GM06990 (cell line): ENCODE results near the gene MMP3.

Experiments
- DNase-seq: peaks from one replicate; pipeline ENCODE4 v3.0.0-alpha.2; 2011; ENCODE audit not compliant: insufficient read length; ENCODE audit errors: extremely low read depth
- H3K27me3 ChIP-seq: replicated peaks from 2 replicates; pipeline ENCODE4 v1.6.0; 2011; ENCODE audit warnings: low read length; ENCODE audit not compliant: control insufficient read depth, insufficient read depth
- H3K36me3 ChIP-seq: 2 replicates; pipeline ENCODE4 v1.5.1; 2011; ENCODE audit warnings: low read length; ENCODE audit not compliant: control insufficient read depth, insufficient read depth
- H3K4me3 ChIP-seq: replicated peaks from 2 replicates; pipeline ENCODE4 v1.5.1; 2011; ENCODE audit warnings: low read depth, mild to moderate bottlenecking, control low read depth, low read length
- CTCF ChIP-seq: IDR thresholded peaks from 2 replicates; pipeline ENCODE4 v1.5.1; 2011; ENCODE audit warnings: low read length, control low read depth, mild to moderate bottlenecking, inconsistent platforms; ENCODE audit not compliant: insufficient read depth, poor library complexity, severe bottlenecking

Gene MMP3

DNA sequence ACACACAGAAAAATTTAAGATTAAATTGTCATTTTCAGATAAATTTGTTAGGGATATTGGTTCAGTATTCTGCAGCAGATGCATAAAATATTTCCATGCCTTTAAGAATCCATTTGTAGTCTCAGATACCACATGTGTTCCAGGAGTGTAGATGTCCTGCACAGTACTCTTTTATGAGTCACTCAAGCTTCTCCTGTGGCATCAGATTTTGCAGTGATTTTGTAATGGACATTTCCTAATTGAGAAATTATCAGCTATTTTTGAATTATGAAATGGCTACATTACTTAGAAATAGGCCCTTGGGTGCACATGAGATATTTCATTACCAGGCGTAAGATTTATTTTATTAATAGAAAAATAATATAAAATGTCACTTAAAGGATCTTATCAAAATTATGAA is 18.9 kb downstream of the MMP3 start:
- no peaks in the 10 kb centered on the region; the same call in 1 of the 2 replicates for H3K27me3 ChIP-seq
- H3K36me3 ChIP-seq = no peaks in the 10 kb centered on the region
- no peak overlapping the region for H3K4me3 ChIP-seq
- DNase-seq = no peak
- TF ChIP-seq CTCF = no peak

DNA sequence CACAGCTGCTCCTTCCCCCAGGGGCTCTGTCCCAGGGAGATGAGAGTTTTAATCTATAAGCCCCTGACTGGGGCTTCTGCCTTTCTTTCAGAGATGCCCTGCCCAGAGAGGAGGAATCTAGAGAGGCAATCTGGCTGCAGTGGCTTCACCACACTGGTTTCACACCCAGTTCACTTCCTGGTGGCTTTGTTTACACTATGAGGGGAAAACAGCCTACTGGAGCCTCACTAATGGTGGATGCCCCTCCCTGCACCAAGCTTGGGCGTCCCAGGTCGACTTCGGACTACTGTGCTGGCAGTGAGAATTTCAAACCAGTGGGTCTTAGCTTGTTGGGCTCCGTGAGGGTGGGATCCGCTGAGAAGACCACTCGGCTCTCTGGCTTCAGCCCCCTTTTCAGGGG is 23.9 kb downstream of the MMP3 start:
- H3K4me3 ChIP-seq = no peak overlapping the region
- DNase-seq = no peak
- H3K36me3 ChIP-seq = no peaks in the 10 kb centered on the region
- H3K27me3 ChIP-seq = no peaks in the 10 kb centered on the region; the same call in 1 of the 2 replicates
- TF ChIP-seq CTCF = no peak

DNA sequence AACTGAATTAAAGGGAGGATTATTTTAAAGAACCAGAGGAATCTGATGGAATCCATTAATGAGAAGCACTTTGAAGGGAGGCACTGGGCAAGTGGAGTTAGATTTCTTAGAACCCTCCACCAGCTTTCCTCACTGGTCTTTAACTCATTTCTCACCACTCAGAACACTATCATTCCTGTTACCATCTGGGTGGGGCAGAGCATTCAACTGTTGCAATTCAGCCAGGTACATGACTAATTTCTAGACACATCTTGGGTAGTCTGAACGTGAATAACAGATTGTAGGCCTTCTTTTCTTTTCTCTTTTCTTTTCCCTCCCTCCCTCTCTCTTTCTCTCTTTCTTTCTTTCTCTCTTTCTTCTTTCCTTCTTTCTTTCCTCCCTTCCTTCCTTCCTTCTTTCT is 29.9 kb downstream of the MMP3 start:
- DNase-seq = no peak
- Histone ChIP-seq H3K36me3 (no peaks in the 10 kb centered on the region), H3K4me3 (no peak overlapping the region), H3K27me3 (no peaks in the 10 kb centered on the region)
- TF ChIP-seq CTCF = no peak

DNA sequence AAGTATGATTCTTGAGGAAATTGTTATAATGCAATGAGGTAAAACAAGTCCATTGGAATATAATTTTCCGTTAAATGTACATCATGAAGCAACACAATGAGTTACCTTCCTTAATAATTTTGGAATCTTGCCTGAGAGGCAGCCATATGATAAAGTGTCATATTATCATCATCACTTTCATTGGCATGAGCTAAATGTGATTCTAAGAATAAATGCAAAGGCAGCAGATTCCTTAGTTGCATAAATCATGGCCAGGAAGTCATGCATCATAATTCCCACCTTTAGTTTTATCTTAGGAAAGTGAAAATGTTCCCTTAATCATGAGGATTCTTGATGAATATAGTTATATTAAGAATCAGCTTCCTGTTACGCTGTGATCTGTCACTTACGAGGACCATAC is 31.2 kb downstream of the MMP3 start:
- DNase-seq = no peak
- no peaks in the 10 kb centered on the region for H3K36me3 ChIP-seq
- no peaks in the 10 kb centered on the region for H3K27me3 ChIP-seq
- no peak for TF ChIP-seq CTCF
- H3K4me3 ChIP-seq = no peak overlapping the region

- Histone ChIP-seq H3K4me3 (no peak overlapping the region), H3K36me3 (no peaks in the 10 kb centered on the region), H3K27me3 (no peaks in the 10 kb centered on the region)
- no peak for DNase-seq
- TF ChIP-seq CTCF = peak; percentile 42
These were observed 32.3 kb downstream of the MMP3 start for GRCh38 chr11:102810950-102811660.

DNA sequence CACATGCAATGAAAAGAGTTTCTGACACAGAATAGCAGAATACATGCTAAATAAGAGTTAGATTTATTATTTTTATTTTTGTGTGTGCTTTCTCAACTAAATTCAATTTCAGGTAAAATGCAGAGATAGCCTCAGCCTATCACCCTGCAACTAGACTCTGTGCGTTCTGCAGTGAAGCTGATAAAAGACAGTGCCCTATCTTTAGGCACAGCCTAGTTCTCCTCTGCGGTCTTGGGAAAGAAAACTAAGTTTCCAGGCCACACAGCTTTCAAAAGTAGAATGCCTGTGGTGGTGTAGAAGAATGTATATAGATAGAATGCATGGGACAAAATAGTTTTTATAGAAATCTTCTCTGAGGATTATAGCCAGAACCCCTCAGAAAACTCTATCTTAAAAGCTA is 33.4 kb downstream of the MMP3 start:
- no peak for DNase-seq
- no peaks in the 10 kb centered on the region for H3K36me3 ChIP-seq
- H3K27me3 ChIP-seq = no peaks in the 10 kb centered on the region
- no peak overlapping the region for H3K4me3 ChIP-seq
- TF ChIP-seq CTCF = no peak
